Lower leg skin (tissue), 4 donors: Measurements from ENCODE around the gene DENND1A. TPM values are rescaled to one million over a fixed set of nuclear protein-coding genes. Genes with fewer than 3 reads are reported as not detected.

Experiments
- DNase-seq, 2 donors: peaks; one replicate each; pipeline ENCODE4 v3.0.0-alpha.2; 2019; ENCODE audit warnings: low spot score in 2 of 2
- H3K4me3 ChIP-seq: fragments of 200-600 bp; sonication (generic); 2 replicates; pipeline ENCODE4 v1.5.1; 2017; ENCODE audit warnings: mild to moderate bottlenecking, low read depth; ENCODE audit not compliant: poor library complexity, severe bottlenecking
- POLR2A ChIP-seq, 2 donors: fragments of 450-650 bp; IDR thresholded peaks; one replicate each; pipeline ENCODE4 v1.6.1; 2016 to 2017; ENCODE audit warnings: antibody characterized with exemption in 2 of 2, mild to moderate bottlenecking in 1 of 2, moderate library complexity in 1 of 2
- WGBS, 2 donors: methylation state at CpG; one replicate each; pipeline ENCODE4 v1.1.5; 2018; 5-methylcytosine and 5-hydroxymethylcytosine counted together
- intact Hi-C: fragments of 100-400 bp; cut with DNase I; formaldehyde crosslinking; loops from one replicate; pipeline ENCODE4 v1.15.0; 2023; ENCODE audit warnings: low total_unique reads
- total RNA-seq, 4 donors: library from RNA; depleted of rRNA; stranded (reverse); fragments of >200 nt; gene quantifications; one replicate each; pipeline ENCODE4 v1.1.0, GENCODE V29; 2016
- TF ChIP-seq, protein P1 (sequence below), 3 donors: fragments of 450-650 bp; IDR thresholded peaks; one replicate each; pipeline ENCODE4 v1.5.1; 2016; ENCODE audit warnings: antibody characterized with exemption in 3 of 3, mild to moderate bottlenecking in 3 of 3, moderate library complexity in 2 of 3

Gene DENND1A
- total RNA-seq, 4 donors from 2014 or later = 6.5 to 16.3 (median 12.3) TPM

GRCh38 chr9:123478160-123478559 is 451.8 kb downstream of the DENND1A start:
- TF ChIP-seq, protein P1, sequence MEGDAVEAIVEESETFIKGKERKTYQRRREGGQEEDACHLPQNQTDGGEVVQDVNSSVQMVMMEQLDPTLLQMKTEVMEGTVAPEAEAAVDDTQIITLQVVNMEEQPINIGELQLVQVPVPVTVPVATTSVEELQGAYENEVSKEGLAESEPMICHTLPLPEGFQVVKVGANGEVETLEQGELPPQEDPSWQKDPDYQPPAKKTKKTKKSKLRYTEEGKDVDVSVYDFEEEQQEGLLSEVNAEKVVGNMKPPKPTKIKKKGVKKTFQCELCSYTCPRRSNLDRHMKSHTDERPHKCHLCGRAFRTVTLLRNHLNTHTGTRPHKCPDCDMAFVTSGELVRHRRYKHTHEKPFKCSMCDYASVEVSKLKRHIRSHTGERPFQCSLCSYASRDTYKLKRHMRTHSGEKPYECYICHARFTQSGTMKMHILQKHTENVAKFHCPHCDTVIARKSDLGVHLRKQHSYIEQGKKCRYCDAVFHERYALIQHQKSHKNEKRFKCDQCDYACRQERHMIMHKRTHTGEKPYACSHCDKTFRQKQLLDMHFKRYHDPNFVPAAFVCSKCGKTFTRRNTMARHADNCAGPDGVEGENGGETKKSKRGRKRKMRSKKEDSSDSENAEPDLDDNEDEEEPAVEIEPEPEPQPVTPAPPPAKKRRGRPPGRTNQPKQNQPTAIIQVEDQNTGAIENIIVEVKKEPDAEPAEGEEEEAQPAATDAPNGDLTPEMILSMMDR (IDR thresholded peaks at IDR 0.05) = no peak
- no peak for TF ChIP-seq POLR2A (IDR thresholded peaks at IDR 0.05)
- 93 to 96% methylated on average over 6 of the region's 6 CpGs for WGBS, 2 donors
- DNase-seq = no peak
- intact Hi-C loops = no loop called here
- H3K4me3 ChIP-seq = no peak overlapping the region

DNA sequence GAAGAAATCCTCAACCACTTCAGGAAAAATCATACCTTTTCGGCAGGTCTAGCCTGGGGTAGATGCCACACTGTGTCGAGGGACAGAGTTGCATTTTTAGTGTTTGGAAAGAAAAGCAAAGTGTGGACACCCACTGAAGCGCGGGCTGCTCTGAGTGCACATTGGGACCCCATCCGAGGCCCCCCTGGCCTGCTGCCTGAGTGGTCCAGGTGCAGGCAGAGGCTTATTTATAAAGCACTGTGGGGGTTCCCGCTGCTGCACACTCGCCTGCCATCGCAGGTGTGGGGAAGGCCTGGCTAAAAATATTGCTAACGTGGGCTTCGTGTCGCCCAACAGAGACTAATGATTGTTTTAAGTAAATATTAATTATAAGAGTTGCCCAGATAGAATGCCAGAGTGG is 454.5 kb downstream of the DENND1A start:
- no peak overlapping the region for H3K4me3 ChIP-seq
- WGBS, 2 donors = 94 to 96% methylated on average over 11 of the region's 11 CpGs
- intact Hi-C loops = no loop called here
- TF ChIP-seq, protein P1 (IDR thresholded peaks at IDR 0.05) = no peak
- TF ChIP-seq POLR2A (IDR thresholded peaks at IDR 0.05) = no peak
- no peak for DNase-seq

DNA sequence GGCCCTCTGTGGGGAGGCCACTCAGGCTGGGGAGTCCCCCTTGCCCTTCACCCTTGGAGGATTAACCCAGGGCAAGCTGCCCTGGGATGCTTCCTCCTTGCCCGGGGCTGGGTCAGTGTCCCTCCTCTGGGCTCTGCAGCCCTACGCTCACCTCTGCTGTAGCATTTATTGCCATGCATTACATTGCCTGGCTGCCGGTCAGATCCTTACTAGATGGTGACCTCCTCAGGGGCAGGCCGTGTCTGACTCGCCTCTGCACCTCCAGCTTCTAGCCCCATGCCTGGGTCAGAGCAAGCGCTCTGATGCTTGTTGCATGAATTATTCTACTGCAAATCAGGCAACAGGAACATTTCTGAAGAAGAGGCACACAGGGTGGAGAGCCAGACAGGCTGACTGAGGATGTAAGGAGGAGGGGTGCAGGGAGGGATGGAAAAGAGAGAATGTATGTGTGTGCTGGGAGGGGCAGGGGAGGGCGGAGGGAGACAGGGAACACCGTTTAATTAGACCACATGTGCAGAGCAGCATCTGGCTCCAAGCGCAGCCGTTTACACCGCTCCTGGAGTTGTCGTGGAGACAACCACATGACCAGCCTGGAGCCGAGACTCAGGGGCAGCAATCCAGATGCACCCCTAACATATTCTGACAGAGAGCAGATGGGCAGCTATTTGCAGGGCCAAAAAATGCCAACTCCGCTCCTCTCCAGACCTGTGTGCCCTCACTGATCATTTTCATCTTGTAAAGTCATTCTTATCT is 456.9 kb downstream of the DENND1A start:
- H3K4me3 ChIP-seq = no peak overlapping the region
- WGBS, 2 donors = 85 to 88% methylated on average over 14 of the region's 14 CpGs
- TF ChIP-seq, protein P1 (IDR thresholded peaks at IDR 0.05) = no peak
- TF ChIP-seq POLR2A (IDR thresholded peaks at IDR 0.05) = no peak
- intact Hi-C loops = no loop called here
- no peak for DNase-seq

GRCh38 chr9:123471843-123472570 is 457.9 kb downstream of the DENND1A start:
- TF ChIP-seq POLR2A (IDR thresholded peaks at IDR 0.05) = no peak
- TF ChIP-seq, protein P1 (IDR thresholded peaks at IDR 0.05) = no peak
- intact Hi-C loops = no loop called here
- DNase-seq = no peak
- H3K4me3 ChIP-seq = no peak overlapping the region
- 89 to 94% methylated on average over 12 of the region's 12 CpGs for WGBS, 2 donors

DNA sequence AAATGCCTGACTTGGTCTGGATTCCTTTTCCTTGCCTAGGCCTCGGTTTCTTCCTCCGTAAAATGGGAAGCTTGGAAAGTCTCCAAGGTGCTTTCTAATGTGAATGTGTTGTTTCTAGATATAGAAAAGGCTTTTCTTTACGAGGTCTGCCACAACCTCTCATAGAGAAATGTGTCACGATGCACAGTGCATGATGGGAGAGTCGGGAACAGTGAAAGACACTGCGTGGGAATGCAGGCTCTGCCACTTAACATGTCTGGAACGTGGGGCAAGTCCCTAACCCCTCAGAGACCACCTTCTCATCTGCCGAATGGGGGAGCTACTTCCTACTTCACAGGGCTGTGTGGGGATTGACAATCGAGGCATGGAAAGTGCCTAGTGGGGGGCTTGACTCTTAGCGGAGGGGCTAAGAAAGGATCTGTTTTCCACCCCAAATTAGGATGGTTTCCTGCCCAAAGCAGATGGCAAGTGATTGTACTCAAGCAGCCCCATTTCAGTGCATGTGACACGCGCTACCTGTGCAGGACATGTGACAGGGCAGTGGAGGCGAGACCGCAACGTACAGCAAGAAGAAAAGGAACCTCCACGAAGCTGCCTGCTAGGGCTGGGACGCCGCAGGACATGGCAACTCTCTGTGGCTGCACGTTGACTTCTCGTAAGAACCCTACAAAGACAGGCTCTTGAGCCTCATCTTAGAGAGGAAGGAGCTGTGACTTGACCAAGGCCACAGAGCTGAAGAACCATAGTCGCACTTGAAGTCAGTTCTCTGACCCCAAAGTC is 458.7 kb downstream of the DENND1A start:
- intact Hi-C loops = no loop called here
- H3K4me3 ChIP-seq = no peak overlapping the region
- TF ChIP-seq POLR2A (IDR thresholded peaks at IDR 0.05) = no peak
- TF ChIP-seq, protein P1 (IDR thresholded peaks at IDR 0.05) = no peak
- no peak for DNase-seq
- 92 to 94% methylated on average over 21 of the region's 21 CpGs for WGBS, 2 donors
